ENCODE measurements around the gene ZBTB20. TPM values are rescaled to one million over a fixed set of nuclear protein-coding genes. Genes with fewer than 3 reads are reported as not detected.

The ZBTB20 gene
- total RNA-seq, 2 experiments from 2014 or later: 5.1 to 5.3 TPM

- intact Hi-C loops (cut with micrococcal nuclease): no loop called here
- no peak for TF ChIP-seq CTCF (IDR thresholded peaks at IDR 0.05)
- Mint-ChIP-seq H3K27me3 (no peaks in the 10 kb centered on the region), H3K4me3 (no peak overlapping the region), H3K27ac (no peak overlapping the region), H3K36me3 (ENCODE audit: low read depth) (peaks cover 2% of the 10 kb centered on the region), H3K4me1 (ENCODE audit: low read depth) (peaks cover 21% of the 10 kb centered on the region), H3K9me3 (no peaks in the 10 kb centered on the region)
- ChIA-PET POLR2A (no interaction called here), CTCF (interaction anchor here (1.1 to 1.4 kb wide), 2 partner anchors 46 to 56 kb away, joined by 3 read pairs; no protein-coding TSS in a partner anchor)
- DNase-seq (no peak), ATAC-seq (peak; percentile 49)
Measured at GRCh38 chr3:114344492-114344891, 802.6 kb downstream of the ZBTB20 start.

GRCh38 chr3:114338651-114339357 lies 808.3 kb downstream of the ZBTB20 start:
- ATAC-seq (peak; percentile 55), DNase-seq (no peak)
- Mint-ChIP-seq H3K27me3 (no peaks in the 10 kb centered on the region), H3K4me3 (no peak overlapping the region), H3K9me3 (no peaks in the 10 kb centered on the region), H3K27ac (peak overlapping the region; percentile 72), H3K36me3 (ENCODE audit: low read depth) (peaks cover 9% of the 10 kb centered on the region), H3K4me1 (ENCODE audit: low read depth) (peaks cover 40% of the 10 kb centered on the region)
- TF ChIP-seq CTCF (IDR thresholded peaks at IDR 0.05): no peak
- CTCF ChIA-PET: interaction anchor here (1.2 to 3.2 kb wide), 3 partner anchors 24 to 48 kb away, joined by 3 to 10 read pairs (median 3); no protein-coding TSS in a partner anchor
- POLR2A ChIA-PET: interaction anchor here (0.9 kb wide), 1 partner anchor 121 kb away, joined by 3 read pairs; no protein-coding TSS in a partner anchor
- intact Hi-C loops (cut with micrococcal nuclease): no loop called here

- Mint-ChIP-seq H3K36me3 (ENCODE audit: low read depth) (peaks cover 19% of the 10 kb centered on the region), H3K27me3 (no peaks in the 10 kb centered on the region), H3K4me1 (ENCODE audit: low read depth) (peaks cover 52% of the 10 kb centered on the region), H3K9me3 (peaks cover 4% of the 10 kb centered on the region), H3K27ac (peak overlapping the region; percentile 62), H3K4me3 (no peak overlapping the region)
- ChIA-PET CTCF (interaction anchor here (0.9 to 2.7 kb wide), 5 partner anchors 9 to 97 kb away, joined by 3 to 15 read pairs (median 3); no protein-coding TSS in a partner anchor), POLR2A (no interaction called here)
- ATAC-seq (no peak), DNase-seq (no peak)
- intact Hi-C loops (cut with micrococcal nuclease): no loop called here
- no peak for TF ChIP-seq CTCF (IDR thresholded peaks at IDR 0.05)
Measured at GRCh38 chr3:114336857-114337256, 810.2 kb downstream of the ZBTB20 start.

- DNase-seq (no peak), ATAC-seq (no peak)
- no peaks in the 10 kb centered on the region for H3K27me3 Mint-ChIP-seq
- H3K27ac Mint-ChIP-seq: peak overlapping the region; percentile 97
- ChIA-PET CTCF (interaction anchor here (0.9 to 2.7 kb wide), 13 partner anchors 8 to 183 kb away, joined by 3 to 15 read pairs (median 6); partner anchors contain the start of gene TIGIT), POLR2A (no interaction called here)
- peaks cover 4% of the 10 kb centered on the region for H3K9me3 Mint-ChIP-seq
- no peak overlapping the region for H3K4me3 Mint-ChIP-seq
- peaks cover 59% of the 10 kb centered on the region for H3K4me1 Mint-ChIP-seq (ENCODE audit: low read depth)
- TF ChIP-seq CTCF (IDR thresholded peaks at IDR 0.05): peak; percentile 66
- H3K36me3 Mint-ChIP-seq (ENCODE audit: low read depth): peaks cover 25% of the 10 kb centered on the region
- intact Hi-C loops (cut with micrococcal nuclease): no loop called here
Measured at GRCh38 chr3:114336122-114336697, 810.9 kb downstream of the ZBTB20 start.

GRCh38 chr3:114333923-114334240 lies 813.2 kb downstream of the ZBTB20 start:
- peak overlapping the region; percentile 97 for H3K27ac Mint-ChIP-seq
- ATAC-seq (no peak), DNase-seq (no peak)
- CTCF ChIA-PET: interaction anchor here (0.9 to 2.4 kb wide), 8 partner anchors 10 to 1481 kb away, joined by 3 to 11 read pairs (median 4); no protein-coding TSS in a partner anchor
- no peaks in the 10 kb centered on the region for H3K27me3 Mint-ChIP-seq
- peak overlapping the region; percentile 38 for H3K4me3 Mint-ChIP-seq
- intact Hi-C loops (cut with micrococcal nuclease): loop anchor here (5.0 kb wide), 2 partner anchors 42 to 112 kb away; partner anchors contain the start of gene TIGIT
- peaks cover 40% of the 10 kb centered on the region for H3K36me3 Mint-ChIP-seq (ENCODE audit: low read depth)
- peaks cover 7% of the 10 kb centered on the region for H3K9me3 Mint-ChIP-seq
- TF ChIP-seq CTCF (IDR thresholded peaks at IDR 0.05): no peak
- POLR2A ChIA-PET: interaction anchor here (1.1 to 2.2 kb wide), 2 partner anchors 26 to 42 kb away, joined by 5 to 9 read pairs; no protein-coding TSS in a partner anchor
- peaks cover 78% of the 10 kb centered on the region for H3K4me1 Mint-ChIP-seq (ENCODE audit: low read depth)

Data from activated CD8-positive, alpha-beta T cell treated with anti-CD3 and anti-CD28 coated beads for 36 hours (primary cell).